HCT116 (cell line): ENCODE results near the gene SWAP70.

Source experiments
- ATF3 ChIP-seq: IDR thresholded peaks from 2 replicates; pipeline ENCODE4 v1.6.1; 2012
- CTCF ChIP-seq, 3 experiments: fragments of 200-600 bp in 1 of 3; sonication (generic) in 1 of 3; IDR thresholded peaks in 2 of 3; conservative IDR thresholded peaks in 1 of 3; 2 replicates each; pipeline ENCODE4 v1.5.1; 2012 to 2017; ENCODE audit warnings: low read depth in 2 of 3, low read length in 2 of 3, antibody characterized with exemption in 1 of 3, borderline replicate concordance in 1 of 3, control low read depth in 1 of 3, mild to moderate bottlenecking in 1 of 3, mixed read lengths in 1 of 3, mixed run types in 1 of 3, moderate library complexity in 1 of 3; ENCODE audit not compliant: insufficient read depth in 1 of 3
- EGR1 ChIP-seq: IDR thresholded peaks from 2 replicates; pipeline ENCODE4 v1.6.1; 2012; ENCODE audit warnings: low read depth
- EZH2 ChIP-seq: fragments of 200-600 bp; sonication (generic); IDR thresholded peaks from 2 replicates; pipeline ENCODE4 v1.6.1; 2017; ENCODE audit warnings: antibody characterized with exemption, mixed run types
- EZH2phosphoT487 ChIP-seq: fragments of 200-600 bp; IDR thresholded peaks from 2 replicates; pipeline ENCODE4 v1.6.1; 2018; ENCODE audit warnings: antibody characterized with exemption, borderline replicate concordance
- JUND ChIP-seq: IDR thresholded peaks from 2 replicates; pipeline ENCODE4 v1.6.1; 2012
- MAX ChIP-seq: IDR thresholded peaks from 2 replicates; pipeline ENCODE4 v1.6.1; 2012
- POLR2A ChIP-seq: IDR thresholded peaks from 2 replicates; pipeline ENCODE4 v1.7.0; 2011; ENCODE audit warnings: borderline replicate concordance; ENCODE audit not compliant: insufficient read depth, insufficient read length; ENCODE audit errors: extremely low read depth
- POLR2AphosphoS5 ChIP-seq: IDR thresholded peaks from 2 replicates; pipeline ENCODE4 v1.6.1; 2011; ENCODE audit warnings: mild to moderate bottlenecking, low read depth, low read length, moderate library complexity
- SP1 ChIP-seq: IDR thresholded peaks from 2 replicates; pipeline ENCODE4 v1.6.1; 2012; ENCODE audit warnings: low read depth
- SRF ChIP-seq: IDR thresholded peaks from 2 replicates; pipeline ENCODE4 v1.6.1; 2012; ENCODE audit warnings: low read depth
- TCF7L2 ChIP-seq: IDR thresholded peaks from 2 replicates; pipeline ENCODE4 v1.7.0; 2011; ENCODE audit warnings: borderline replicate concordance, inconsistent platforms; ENCODE audit not compliant: insufficient read depth, insufficient read length; ENCODE audit errors: extremely low read depth
- YY1 ChIP-seq: IDR thresholded peaks from 2 replicates; pipeline ENCODE4 v1.6.1; 2011; ENCODE audit warnings: low read length, low read depth, moderate library complexity, mild to moderate bottlenecking; ENCODE audit not compliant: insufficient replicate concordance; ENCODE audit errors: extremely low read depth

- TF ChIP-seq CTCF (IDR thresholded peaks at IDR 0.05 in 2 of 3, conservative IDR thresholded peaks at IDR 0.05 in 1 of 3; ENCODE audit: borderline replicate concordance in 1 of 3, insufficient read depth in 1 of 3, low read depth in 2 of 3, low read length in 2 of 3) (no peak), YY1 (no peak), SP1 (no peak), ATF3 (no peak), EZH2phosphoT487 (no peak), EZH2 (no peak), EGR1 (no peak), POLR2A (no peak), POLR2AphosphoS5 (no peak), TCF7L2 (no peak), MAX (no peak), JUND (no peak), SRF (no peak)
Observed at GRCh38 chr11:9681583-9682372, 17.9 kb downstream of the SWAP70 start.
